Heart right ventricle (tissue), 16 donors: ENCODE data around the gene OSBPL6. TPM values are rescaled to one million over a fixed set of nuclear protein-coding genes. Genes with fewer than 3 reads are reported as not detected.

Experiments used
- ATAC-seq, 8 donors: fragments of 200-7000 bp; cut with Tn5 transposase; one replicate each; pipeline ENCODE4 v1.9.1; 2020; ENCODE audit warnings: mild to moderate bottlenecking in 8 of 8, moderate library complexity in 8 of 8, moderate number of reproducible peaks in 1 of 8
- DNase-seq, 2 donors: peaks; one replicate each; pipeline ENCODE4 v3.0.0-alpha.2; 2020
- H3K27ac ChIP-seq, 10 donors: fragments of 200-600 bp; sonication (generic) in 2 of 10; one replicate each; pipeline versions ENCODE4 v1.5.0 to v1.8.0; 2020 to 2022; ENCODE audit warnings: mild to moderate bottlenecking in 3 of 10
- H3K27me3 ChIP-seq, 7 donors: fragments of 200-600 bp; one replicate each; pipeline ENCODE4 v1.8.0; 2021 to 2022; ENCODE audit warnings: mild to moderate bottlenecking in 2 of 7
- H3K36me3 ChIP-seq, 9 donors: fragments of 200-600 bp; sonication (generic) in 1 of 9; one replicate each; pipeline versions ENCODE4 v1.5.0 to v1.8.0; 2020 to 2022; ENCODE audit warnings: mild to moderate bottlenecking in 2 of 9
- H3K4me1 ChIP-seq, 9 donors: fragments of 200-600 bp; sonication (generic) in 1 of 9; one replicate each; pipeline versions ENCODE4 v1.5.0 to v1.8.0; 2020 to 2022; ENCODE audit warnings: mild to moderate bottlenecking in 4 of 9
- H3K4me3 ChIP-seq, 10 donors: fragments of 200-600 bp; sonication (generic) in 2 of 10; one replicate each; pipeline versions ENCODE4 v1.5.0 to v1.8.0; 2020 to 2022; ENCODE audit warnings: mild to moderate bottlenecking in 7 of 10, moderate library complexity in 2 of 10
- H3K9me3 ChIP-seq, 11 donors: fragments of 200-600 bp in 10 of 11; sonication (generic) in 2 of 11; one replicate each; pipeline versions ENCODE4 v1.5.0 to v1.8.0; 2013 to 2022; ENCODE audit warnings: mild to moderate bottlenecking in 2 of 11, control low read depth in 1 of 11, moderate library complexity in 1 of 11
- WGBS, 2 donors: extraction: QIAGEN DNeasy Blood & Tissue Kit; methylation state at CpG; one replicate each; pipeline ENCODE4 v1.1.7; 2013; ENCODE audit warnings: inconsistent platforms in 1 of 2; 5-methylcytosine and 5-hydroxymethylcytosine counted together
- intact Hi-C, 10 donors: fragments of 100-400 bp; cut with DNase I; formaldehyde crosslinking; loops; one replicate each; pipeline versions ENCODE4 v1.11.1 to v1.14.2; 2022
- polyA plus RNA-seq, 2 donors: library from polyadenylated mRNA; stranded (reverse); fragments of 200-250 nt; gene quantifications; one replicate each; pipeline ENCODE4 v1.2.3, GENCODE V29; 2013
- total RNA-seq, 10 donors: library from RNA; stranded (reverse); fragmentation: NEBNext Ultra II Directional in 3 of 10; extraction: Animal tissue kit (Norgen Biotek cat#: 25700) in 3 of 10; gene quantifications; one replicate each; pipeline versions ENCODE4 v1.2.1 to v1.2.4, GENCODE V29; 2021 to 2023
- TF ChIP-seq, protein P1 (sequence below), 9 donors: fragments of 200-600 bp; sonication (generic) in 2 of 9; IDR thresholded peaks; one replicate each; pipeline versions ENCODE4 v1.5.0 to v1.8.0; 2021 to 2022; ENCODE audit warnings: antibody characterized with exemption in 9 of 9, mild to moderate bottlenecking in 5 of 9, moderate library complexity in 1 of 9
- donor health status: Arrhythmogenic right ventricular cardiomyopathy.
- donor health status: ischemic (EF 13 %, LVEDD 7.1; RV severe dilation, severe dysfunction).
- donor health status: healthy with polysubstance abuse.
- donor health status: DM: no; HTN: yes; CAD: no.
- donor health status: DM: no; HTN: no; CAD: no.
- donor health status: ischemic (EF 25% LVEDD 6.9; RV normal size, moderate dysfunction).
- donor health status: ischemic (EF 25% LVEDD 5.7; RV mildly dilated, moderate dysfunction).
- donor health status: healthy.
- donor health status: DM: yes; HTN: yes; CAD: no.
- donor health status: Ischemic cardiomyopathy.
- donor health status: ischemic (EF 35%, LVEDD 5.7; RV mildly dilated, moderate dysfunction).
- donor health status: nonischemic (EF 11% LVEDD 7.7; RV severe dilation, severe dysfunction).
- donor health status: DM: yes; HTN: yes; CAD: no.
- donor health status: PGD.
- donor health status: ischemic (EF 29% LVEDD 5.4; RV normal size, mild dysfunction).
- donor health status: nonischemic (EF 23%, LVEDD 6.1; RV moderate dilation, normal function).

Gene OSBPL6
- total and polyA plus RNA-seq, 12 donors = 1.1 to 8.0 (median 4.4) TPM

DNA sequence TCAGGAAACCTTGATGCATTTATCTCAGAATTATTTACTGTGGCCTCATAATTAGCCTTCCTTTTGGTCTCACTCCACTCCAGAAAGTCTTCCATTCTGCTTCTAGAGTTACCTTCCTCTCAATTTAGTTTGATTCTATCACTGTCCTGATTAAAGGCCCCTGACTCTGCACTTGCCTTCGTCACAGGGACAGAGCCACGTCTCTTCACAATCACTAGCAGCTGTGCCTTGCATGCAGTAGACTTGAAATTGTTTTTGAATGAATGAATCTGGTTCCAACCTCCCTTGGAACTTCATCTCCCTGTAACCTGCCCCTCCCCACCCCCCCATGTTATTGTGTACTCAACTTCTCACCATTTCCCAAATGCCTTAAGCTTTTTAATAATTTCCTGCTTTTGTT, 52.4 kb downstream of the OSBPL6 start:
- ATAC-seq (peak in 1 of 8 donors; percentile 31), DNase-seq (no peak)
- no peaks in the 10 kb centered on the region for H3K27me3 ChIP-seq
- H3K9me3 ChIP-seq = no peaks in the 10 kb centered on the region
- H3K27ac ChIP-seq = no peak overlapping the region
- intact Hi-C loops = loop anchor here in 1 of 10 donors (10.0 kb wide), 1 partner anchor 52 kb away; the partner anchor contains the start of gene OSBPL6
- H3K4me3 ChIP-seq = no peak overlapping the region
- no peaks in the 10 kb centered on the region for H3K36me3 ChIP-seq
- H3K4me1 ChIP-seq = peaks cover 4 to 43% (median 19%) of the 10 kb centered on the region in 9 donors
- WGBS, 2 donors = 66 to 73% methylated on average over 2 of the region's 2 CpGs
- TF ChIP-seq, protein P1, sequence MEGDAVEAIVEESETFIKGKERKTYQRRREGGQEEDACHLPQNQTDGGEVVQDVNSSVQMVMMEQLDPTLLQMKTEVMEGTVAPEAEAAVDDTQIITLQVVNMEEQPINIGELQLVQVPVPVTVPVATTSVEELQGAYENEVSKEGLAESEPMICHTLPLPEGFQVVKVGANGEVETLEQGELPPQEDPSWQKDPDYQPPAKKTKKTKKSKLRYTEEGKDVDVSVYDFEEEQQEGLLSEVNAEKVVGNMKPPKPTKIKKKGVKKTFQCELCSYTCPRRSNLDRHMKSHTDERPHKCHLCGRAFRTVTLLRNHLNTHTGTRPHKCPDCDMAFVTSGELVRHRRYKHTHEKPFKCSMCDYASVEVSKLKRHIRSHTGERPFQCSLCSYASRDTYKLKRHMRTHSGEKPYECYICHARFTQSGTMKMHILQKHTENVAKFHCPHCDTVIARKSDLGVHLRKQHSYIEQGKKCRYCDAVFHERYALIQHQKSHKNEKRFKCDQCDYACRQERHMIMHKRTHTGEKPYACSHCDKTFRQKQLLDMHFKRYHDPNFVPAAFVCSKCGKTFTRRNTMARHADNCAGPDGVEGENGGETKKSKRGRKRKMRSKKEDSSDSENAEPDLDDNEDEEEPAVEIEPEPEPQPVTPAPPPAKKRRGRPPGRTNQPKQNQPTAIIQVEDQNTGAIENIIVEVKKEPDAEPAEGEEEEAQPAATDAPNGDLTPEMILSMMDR (IDR thresholded peaks at IDR 0.05) = no peak

DNA sequence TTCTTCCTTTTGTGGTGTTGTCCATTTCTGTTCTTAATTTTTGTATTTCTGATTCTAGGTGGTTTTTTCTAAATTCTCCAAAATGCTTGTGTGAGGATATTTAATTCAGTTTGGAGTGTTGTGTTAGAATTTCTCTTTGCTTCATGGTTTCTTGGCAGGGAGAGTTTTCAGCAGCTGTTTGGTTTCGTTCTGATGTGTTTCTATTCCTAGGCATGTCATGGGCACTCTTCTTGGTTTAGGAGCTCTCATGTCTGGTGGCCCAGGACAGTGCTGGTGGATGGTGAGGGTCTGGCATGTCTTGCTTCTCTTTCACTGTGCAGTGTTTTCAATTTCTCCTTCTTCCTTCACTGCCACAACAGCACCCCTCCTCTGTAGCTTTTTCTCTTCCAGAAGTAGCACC, 52.9 kb downstream of the OSBPL6 start:
- H3K4me1 ChIP-seq = peaks cover 0 to 38% (median 14%) of the 10 kb centered on the region in 9 donors
- no peaks in the 10 kb centered on the region for H3K27me3 ChIP-seq
- no peak overlapping the region for H3K4me3 ChIP-seq
- peak overlapping the region in 1 of 10 donors; percentile 25 for H3K27ac ChIP-seq
- TF ChIP-seq, protein P1 (IDR thresholded peaks at IDR 0.05) = no peak
- ATAC-seq = peak in 2 of 8 donors; percentile 21 to 32
- 34 to 52% methylated on average over 1 of the region's 1 CpG for WGBS, 2 donors
- no peaks in the 10 kb centered on the region for H3K9me3 ChIP-seq
- no peak for DNase-seq
- intact Hi-C loops = loop anchor here in 1 of 10 donors (10.0 kb wide), 1 partner anchor 52 kb away; the partner anchor contains the start of gene OSBPL6
- no peaks in the 10 kb centered on the region for H3K36me3 ChIP-seq

DNA sequence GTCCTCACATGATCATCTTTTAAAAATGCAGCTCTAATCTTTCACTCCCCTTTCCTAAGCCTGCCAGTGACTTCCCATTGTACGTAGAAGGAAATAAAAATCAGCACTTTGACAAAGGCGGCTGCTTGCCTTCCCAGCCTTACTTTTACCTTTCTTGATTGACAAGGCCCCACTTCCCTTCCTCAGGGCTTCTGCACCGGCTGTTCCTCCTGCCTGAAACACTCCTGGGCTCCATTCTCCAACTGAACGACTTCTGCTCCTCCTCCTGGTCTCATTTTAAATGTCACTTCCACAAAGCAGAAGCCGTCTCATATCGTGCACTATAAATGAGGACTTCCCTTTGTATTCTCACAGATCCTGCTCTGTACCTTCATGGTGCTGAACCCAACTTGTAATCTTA, 56.1 kb downstream of the OSBPL6 start:
- peak in 1 of 8 donors; percentile 20 for ATAC-seq

DNA sequence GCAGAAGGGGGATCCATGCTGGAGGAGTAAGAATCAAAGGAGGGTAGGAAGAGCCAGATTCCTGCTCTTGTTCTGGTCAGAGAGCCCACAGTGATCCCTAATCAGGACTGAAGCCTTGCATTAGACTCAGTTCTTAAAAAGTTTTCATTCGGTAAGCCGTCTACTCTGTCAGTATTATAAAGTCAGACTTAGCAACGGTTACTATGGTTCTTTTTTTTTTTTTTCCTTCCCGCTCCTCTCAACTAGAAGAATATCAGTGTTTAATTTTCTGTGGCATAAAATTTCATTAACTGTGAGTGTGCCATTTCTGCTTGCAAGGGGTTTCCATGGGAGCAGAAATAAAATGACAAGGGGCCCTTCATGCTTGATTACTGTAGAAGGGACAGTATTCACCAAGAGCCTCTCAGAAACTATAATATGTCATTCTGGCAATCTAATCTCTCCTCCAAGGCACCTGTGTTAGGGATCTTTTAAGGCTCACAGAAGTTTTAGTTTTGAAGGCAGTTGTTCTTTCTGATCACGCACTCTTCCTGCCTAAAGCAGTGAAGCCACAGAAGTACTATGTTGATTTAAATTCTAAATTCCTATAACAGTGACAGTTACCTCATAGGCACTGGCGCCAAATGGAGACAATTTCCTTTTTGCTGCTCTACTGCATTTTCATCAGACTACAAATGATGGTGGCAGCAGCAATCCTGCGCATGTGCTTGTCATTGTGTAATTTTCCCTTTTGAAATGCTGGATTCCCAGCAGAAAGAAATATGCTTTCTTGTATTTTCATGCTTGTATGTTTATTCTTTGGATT, 57.0 kb downstream of the OSBPL6 start:
- WGBS, 2 donors = 80% methylated on average over 7 of the region's 7 CpGs
- intact Hi-C loops = no loop called here
- H3K9me3 ChIP-seq = no peaks in the 10 kb centered on the region
- TF ChIP-seq, protein P1 (IDR thresholded peaks at IDR 0.05) = no peak
- peaks cover 0 to 23% (median 10%) of the 10 kb centered on the region in 9 donors for H3K4me1 ChIP-seq
- DNase-seq (no peak), ATAC-seq (no peak)
- no peaks in the 10 kb centered on the region for H3K27me3 ChIP-seq
- no peaks in the 10 kb centered on the region for H3K36me3 ChIP-seq
- no peak overlapping the region for H3K27ac ChIP-seq
- H3K4me3 ChIP-seq = no peak overlapping the region

More for the DNA sequence above, 56.1 kb downstream of the OSBPL6 start:
- intact Hi-C loops = no loop called here
- Histone ChIP-seq H3K4me1 (peaks cover 0 to 28% (median 10%) of the 10 kb centered on the region in 9 donors), H3K9me3 (no peaks in the 10 kb centered on the region), H3K27ac (no peak overlapping the region), H3K36me3 (no peaks in the 10 kb centered on the region), H3K27me3 (no peaks in the 10 kb centered on the region), H3K4me3 (no peak overlapping the region)
- DNase-seq = no peak
- 52 to 68% methylated on average over 6 of the region's 6 CpGs for WGBS, 2 donors
- TF ChIP-seq, protein P1 (IDR thresholded peaks at IDR 0.05) = no peak
